C4-2B (cell line): ENCODE measurements around the gene ILF3.
A peak's percentile ranks its signal among the peaks of the same experiment; 100 is the strongest.

Experiments used
- H3K27ac ChIP-seq: fragments of 450-650 bp; 2 replicates; pipeline ENCODE4 v1.5.1; 2017
- CTCF ChIP-seq: fragments of 450-650 bp; conservative IDR thresholded peaks from 2 replicates; pipeline ENCODE4 v1.5.1; 2017; ENCODE audit warnings: mild to moderate bottlenecking
- ZFX ChIP-seq: fragments of 450-650 bp; IDR thresholded peaks from 2 replicates; pipeline ENCODE4 v1.6.1; 2017

ILF3 gene

GRCh38 chr19:10718205-10719196 is 64.4 kb downstream of the ILF3 start:
- peak overlapping the region; percentile 98 for H3K27ac ChIP-seq
- TF ChIP-seq ZFX (peak; percentile 90; the same call in 1 of the 2 replicates), CTCF (no peak)

- peak overlapping the region; percentile 98 for H3K27ac ChIP-seq
These were observed 65.4 kb downstream of the ILF3 start for GRCh38 chr19:10719466-10719961.

GRCh38 chr19:10720607-10721125 is 66.5 kb downstream of the ILF3 start:
- H3K27ac ChIP-seq: no peak overlapping the region
- TF ChIP-seq ZFX (no peak), CTCF (no peak)

More at GRCh38 chr19:10719466-10719961, 65.4 kb downstream of the ILF3 start:
- no peak for TF ChIP-seq ZFX
- TF ChIP-seq CTCF: no peak

- H3K27ac ChIP-seq: no peak overlapping the region
- TF ChIP-seq ZFX (no peak), CTCF (no peak)
These were observed 69.4 kb downstream of the ILF3 start for GRCh38 chr19:10723591-10723990.

GRCh38 chr19:10724573-10725071 is 70.5 kb downstream of the ILF3 start:
- H3K27ac ChIP-seq: no peak overlapping the region

GRCh38 chr19:10725415-10725814 is 71.3 kb downstream of the ILF3 start:
- TF ChIP-seq ZFX (no peak), CTCF (no peak)
- no peak overlapping the region for H3K27ac ChIP-seq

More at GRCh38 chr19:10724573-10725071, 70.5 kb downstream of the ILF3 start:
- TF ChIP-seq ZFX (no peak), CTCF (no peak)

GRCh38 chr19:10726268-10726667 is 72.1 kb downstream of the ILF3 start:
- TF ChIP-seq CTCF: no peak
- TF ChIP-seq ZFX: no peak

More at GRCh38 chr19:10726268-10726667, 72.1 kb downstream of the ILF3 start:
- H3K27ac ChIP-seq: no peak overlapping the region
